DOHH2 (cell line): ENCODE data around the gene ZNF581.

ENCODE experiments used
- CTCF ChIP-seq: fragments of 200-600 bp; sonication (generic); IDR thresholded peaks from one replicate; pipeline ENCODE4 v1.5.1; 2014; ENCODE audit warnings: antibody characterized with exemption, mild to moderate bottlenecking, low read depth, low read length; ENCODE audit not compliant: poor library complexity, severe bottlenecking
- EZH2phosphoT487 ChIP-seq: fragments of 200-600 bp; sonication (generic); IDR thresholded peaks from 2 replicates; pipeline ENCODE4 v1.6.1; 2017; ENCODE audit warnings: borderline replicate concordance, mild to moderate bottlenecking, antibody characterized with exemption, low read length, moderate library complexity, mixed read lengths

GRCh38 chr19:55611300-55611982 is 32.0 kb upstream of the ZNF581 start:
- TF ChIP-seq CTCF (no peak), EZH2phosphoT487 (no peak)
